SK-N-SH (cell line): ENCODE measurements around the gene SPOCK3. TPM values are rescaled to one million over a fixed set of nuclear protein-coding genes. Genes with fewer than 3 reads are reported as not detected.

Source experiments
- CTCF ChIA-PET: fragments of 300-600, 350-600 bp; formaldehyde crosslinking; extraction: SDS; loops from one replicate; lab custom pipeline; 2021; lab: Yijun Ruan, JAX
- POLR2A ChIA-PET: fragments of 350-600 bp; sonication (Branson Sonifier 250); formaldehyde crosslinking; extraction: SDS; loops from one replicate; lab custom pipeline; 2020; ENCODE audit warnings: antibody characterized with exemption, inconsistent platforms; lab: Yijun Ruan, JAX
- DNase-seq: peaks from one replicate; pipeline ENCODE4 v3.0.0; 2012
- H2AFZ ChIP-seq: fragments of 200-600 bp; sonication (generic); 2 replicates; pipeline ENCODE4 v1.8.1; 2016; ENCODE audit warnings: antibody characterized with exemption, mild to moderate bottlenecking, low read depth
- H3F3A ChIP-seq: fragments of 200-600 bp; sonication (generic); replicated peaks from 2 replicates; pipeline ENCODE3; 2016; ENCODE audit warnings: antibody characterized with exemption, mild to moderate bottlenecking; ENCODE audit not compliant: insufficient read depth
- H3K27ac ChIP-seq, 2 experiments: fragments of 200-500 bp in 1 of 2; fragments of 200-600 bp in 1 of 2; sonication (Bioruptor generic) in 1 of 2; sonication (generic), shearing (Covaris generic) in 1 of 2; 2 replicates each; pipeline versions ENCODE4 v1.5.1 to v1.6.1; 2014 to 2016; ENCODE audit warnings: low read depth in 2 of 2, inconsistent platforms in 1 of 2, low read length in 1 of 2, mild to moderate bottlenecking in 1 of 2, mixed read lengths in 1 of 2
- H3K27me3 ChIP-seq: fragments of 200-600 bp; sonication (generic), shearing (Covaris generic); 2 replicates; pipeline ENCODE4 v1.6.1; 2016; ENCODE audit warnings: mixed run types; ENCODE audit not compliant: insufficient read depth
- H3K36me3 ChIP-seq, 2 experiments: fragments of 200-500 bp in 1 of 2; fragments of 200-600 bp in 1 of 2; sonication (Bioruptor generic) in 1 of 2; sonication (generic) in 1 of 2; replicated peaks in 1 of 2; 2 replicates each; pipeline versions ENCODE3 to v1.5.1; 2014 to 2016; ENCODE audit warnings: low read length in 1 of 2, mild to moderate bottlenecking in 1 of 2; ENCODE audit not compliant: insufficient read depth in 2 of 2, control insufficient read depth in 1 of 2
- H3K4me1 ChIP-seq, 2 experiments: fragments of 200-500 bp in 1 of 2; fragments of 200-600 bp in 1 of 2; sonication (Bioruptor generic) in 1 of 2; sonication (generic), shearing (Covaris generic) in 1 of 2; 2 replicates each; pipeline versions ENCODE4 v1.5.1 to v1.6.1; 2014 to 2016; ENCODE audit warnings: low read depth in 1 of 2, low read length in 1 of 2, mixed run types in 1 of 2; ENCODE audit not compliant: insufficient read depth in 2 of 2, control insufficient read depth in 1 of 2
- H3K4me2 ChIP-seq: fragments of 200-600 bp; sonication (generic), shearing (Covaris generic); 2 replicates; pipeline ENCODE4 v1.6.1; 2017; ENCODE audit warnings: mixed run types
- H3K4me3 ChIP-seq, 2 experiments: fragments of 200-500 bp in 1 of 2; fragments of 200-600 bp in 1 of 2; sonication (Bioruptor generic) in 1 of 2; sonication (generic), shearing (Covaris generic) in 1 of 2; 2 replicates each; pipeline versions ENCODE4 v1.5.1 to v1.8.1; 2014 to 2016; ENCODE audit warnings: low read depth in 2 of 2, inconsistent platforms in 1 of 2, low read length in 1 of 2, mild to moderate bottlenecking in 1 of 2, mixed read lengths in 1 of 2, moderate library complexity in 1 of 2
- H3K79me2 ChIP-seq: fragments of 200-600 bp; sonication (generic); 2 replicates; pipeline ENCODE4 v1.8.1; 2017; ENCODE audit warnings: mild to moderate bottlenecking; ENCODE audit not compliant: insufficient read depth
- H3K9ac ChIP-seq: fragments of 200-600 bp; sonication (generic); 2 replicates; pipeline ENCODE4 v1.6.1; 2017; ENCODE audit warnings: mixed run types
- H3K9me2 ChIP-seq: fragments of 200-600 bp; sonication (generic); 2 replicates; pipeline ENCODE4 v1.6.1; 2017; ENCODE audit warnings: mixed run types
- H3K9me3 ChIP-seq: fragments of 200-600 bp; sonication (generic); 2 replicates; pipeline ENCODE4 v1.6.1; 2017; ENCODE audit warnings: mixed run types, mild to moderate bottlenecking, moderate library complexity
- H4K20me1 ChIP-seq: fragments of 200-600 bp; sonication (generic); 2 replicates; pipeline ENCODE4 v1.6.1; 2017; ENCODE audit warnings: mild to moderate bottlenecking, mixed run types; ENCODE audit not compliant: insufficient read depth
- CHD2 ChIP-seq: fragments of 150-350 bp; IDR thresholded peaks from 2 replicates; pipeline ENCODE4 v1.6.1; 2018; ENCODE audit warnings: low read length; ENCODE audit not compliant: partially characterized antibody
- ELF1 ChIP-seq: IDR thresholded peaks from 2 replicates; pipeline ENCODE4 v1.4.0; 2012
- EZH2phosphoT487 ChIP-seq: fragments of 200-600 bp; sonication (generic); IDR thresholded peaks from 2 replicates; pipeline ENCODE4 v1.6.1; 2017; ENCODE audit warnings: low read depth, mixed run types, mild to moderate bottlenecking, antibody characterized with exemption, moderate library complexity, borderline replicate concordance
- FOSL2 ChIP-seq: IDR thresholded peaks from 2 replicates; pipeline ENCODE4 v1.4.0; 2012; ENCODE audit warnings: low read depth, mild to moderate bottlenecking, moderate library complexity, borderline replicate concordance
- FOXM1 ChIP-seq: IDR thresholded peaks from 2 replicates; pipeline ENCODE4 v1.4.0; 2012; ENCODE audit warnings: low read depth, mild to moderate bottlenecking
- GABPA ChIP-seq: IDR thresholded peaks from 2 replicates; pipeline ENCODE4 v1.4.0; 2012; ENCODE audit warnings: low read depth, mild to moderate bottlenecking
- GATA2 ChIP-seq: sonication (generic); formaldehyde crosslinking; IDR thresholded peaks from 2 replicates; pipeline ENCODE4 v1.5.0; 2020; ENCODE audit warnings: mild to moderate bottlenecking, missing genetic modification reagents
- JUND ChIP-seq: IDR thresholded peaks from 2 replicates; pipeline ENCODE4 v1.4.0; 2012
- MEF2A ChIP-seq: IDR thresholded peaks from 2 replicates; pipeline ENCODE4 v1.4.0; 2012; ENCODE audit warnings: low read depth, borderline replicate concordance
- MXI1 ChIP-seq: IDR thresholded peaks from 2 replicates; pipeline ENCODE4 v1.6.1; 2012; ENCODE audit warnings: mild to moderate bottlenecking, low read depth, low read length, improper control_type of control experiment
- NRF1 ChIP-seq: IDR thresholded peaks from 2 replicates; pipeline ENCODE4 v1.6.1; 2012; ENCODE audit warnings: low read depth, mild to moderate bottlenecking, low read length
- POLR2AphosphoS5 ChIP-seq: IDR thresholded peaks from 2 replicates; pipeline ENCODE4 v1.6.1; 2012; ENCODE audit warnings: low read depth, low read length
- RAD21 ChIP-seq: IDR thresholded peaks from 2 replicates; pipeline ENCODE4 v1.6.1; 2012; ENCODE audit warnings: mild to moderate bottlenecking, low read length
- RFX5 ChIP-seq: IDR thresholded peaks from 2 replicates; pipeline ENCODE4 v1.6.1; 2012; ENCODE audit warnings: mild to moderate bottlenecking, improper control_type of control experiment, low read length
- RXRA ChIP-seq: IDR thresholded peaks from 2 replicates; pipeline ENCODE4 v1.4.0; 2012; ENCODE audit warnings: low read depth, mild to moderate bottlenecking, borderline replicate concordance
- TCF12 ChIP-seq: IDR thresholded peaks from 2 replicates; pipeline ENCODE4 v1.4.0; 2012
- WGBS: methylation state at CpG from one replicate; pipeline ENCODE4 v1.1.6; 2017; ENCODE audit warnings: low lambda C conversion rate; 5-methylcytosine and 5-hydroxymethylcytosine counted together
- polyA plus RNA-seq, 3 experiments: library from polyadenylated mRNA; depleted of rRNA; stranded (reverse); fragments of >200 nt; gene quantifications; 2 replicates each; pipeline ENCODE4 v1.2.3, GENCODE V29; 2012
- TF ChIP-seq, protein P1 (sequence below): IDR thresholded peaks from 2 replicates; pipeline ENCODE4; 2012
- TF ChIP-seq, protein P2 (sequence below): IDR thresholded peaks from 2 replicates; pipeline ENCODE4 v1.4.0; 2012; ENCODE audit warnings: low read depth
- TF ChIP-seq, protein P3 (sequence below): fragments of 200-600 bp; sonication (generic); IDR thresholded peaks from 2 replicates; pipeline ENCODE4 v1.6.1; 2017; ENCODE audit warnings: antibody characterized with exemption, mild to moderate bottlenecking, moderate library complexity
- TF ChIP-seq, protein P4 (sequence below): IDR thresholded peaks from 2 replicates; pipeline ENCODE4 v1.4.0; 2012; ENCODE audit warnings: low read depth, borderline replicate concordance

SPOCK3 gene
- polyA plus RNA-seq, 1 of the 3 experiments (the other 2 are of a cell fraction), result not detected

DNA sequence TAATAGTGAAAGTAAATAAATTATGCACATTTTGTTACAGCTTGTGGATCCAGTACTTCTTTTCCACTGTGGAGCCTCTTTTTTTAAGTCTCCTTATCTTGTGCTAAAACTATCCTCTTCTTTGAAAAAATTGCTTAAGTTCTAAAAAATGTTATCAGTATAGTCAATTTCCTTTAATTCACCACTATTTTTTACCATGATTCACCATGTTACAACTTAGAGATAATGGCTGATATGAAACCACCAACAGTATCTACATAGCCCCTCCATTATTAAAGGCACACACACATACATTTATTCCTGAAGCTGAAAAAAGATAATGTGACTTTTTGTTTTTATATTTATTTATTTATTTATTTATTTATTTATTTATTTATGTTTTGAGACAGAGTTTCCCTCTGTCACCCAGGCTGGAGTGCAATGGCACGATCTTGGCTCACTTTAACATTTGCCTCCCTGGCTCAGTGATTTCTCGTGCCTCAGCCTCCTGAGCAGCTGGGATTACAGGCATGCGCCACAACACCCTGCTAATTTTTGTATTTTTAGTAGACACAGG lies 243.2 kb downstream of the SPOCK3 start:
- TF ChIP-seq NRF1 (no peak), MXI1 (no peak), GABPA (no peak), TCF12 (no peak), RFX5 (no peak), FOSL2 (no peak), POLR2AphosphoS5 (no peak), RXRA (no peak), MEF2A (no peak), ELF1 (no peak), FOXM1 (no peak), CHD2 (no peak), EZH2phosphoT487 (no peak), RAD21 (no peak), GATA2 (CRISPR knock-in tag) (no peak), JUND (no peak)
- TF ChIP-seq, protein P1, sequence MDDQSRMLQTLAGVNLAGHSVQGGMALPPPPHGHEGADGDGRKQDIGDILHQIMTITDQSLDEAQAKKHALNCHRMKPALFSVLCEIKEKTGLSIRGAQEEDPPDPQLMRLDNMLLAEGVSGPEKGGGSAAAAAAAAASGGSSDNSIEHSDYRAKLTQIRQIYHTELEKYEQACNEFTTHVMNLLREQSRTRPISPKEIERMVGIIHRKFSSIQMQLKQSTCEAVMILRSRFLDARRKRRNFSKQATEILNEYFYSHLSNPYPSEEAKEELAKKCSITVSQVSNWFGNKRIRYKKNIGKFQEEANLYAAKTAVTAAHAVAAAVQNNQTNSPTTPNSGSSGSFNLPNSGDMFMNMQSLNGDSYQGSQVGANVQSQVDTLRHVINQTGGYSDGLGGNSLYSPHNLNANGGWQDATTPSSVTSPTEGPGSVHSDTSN, result no peak
- TF ChIP-seq, protein P2, sequence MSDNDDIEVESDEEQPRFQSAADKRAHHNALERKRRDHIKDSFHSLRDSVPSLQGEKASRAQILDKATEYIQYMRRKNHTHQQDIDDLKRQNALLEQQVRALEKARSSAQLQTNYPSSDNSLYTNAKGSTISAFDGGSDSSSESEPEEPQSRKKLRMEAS, result no peak
- TF ChIP-seq, protein P3, sequence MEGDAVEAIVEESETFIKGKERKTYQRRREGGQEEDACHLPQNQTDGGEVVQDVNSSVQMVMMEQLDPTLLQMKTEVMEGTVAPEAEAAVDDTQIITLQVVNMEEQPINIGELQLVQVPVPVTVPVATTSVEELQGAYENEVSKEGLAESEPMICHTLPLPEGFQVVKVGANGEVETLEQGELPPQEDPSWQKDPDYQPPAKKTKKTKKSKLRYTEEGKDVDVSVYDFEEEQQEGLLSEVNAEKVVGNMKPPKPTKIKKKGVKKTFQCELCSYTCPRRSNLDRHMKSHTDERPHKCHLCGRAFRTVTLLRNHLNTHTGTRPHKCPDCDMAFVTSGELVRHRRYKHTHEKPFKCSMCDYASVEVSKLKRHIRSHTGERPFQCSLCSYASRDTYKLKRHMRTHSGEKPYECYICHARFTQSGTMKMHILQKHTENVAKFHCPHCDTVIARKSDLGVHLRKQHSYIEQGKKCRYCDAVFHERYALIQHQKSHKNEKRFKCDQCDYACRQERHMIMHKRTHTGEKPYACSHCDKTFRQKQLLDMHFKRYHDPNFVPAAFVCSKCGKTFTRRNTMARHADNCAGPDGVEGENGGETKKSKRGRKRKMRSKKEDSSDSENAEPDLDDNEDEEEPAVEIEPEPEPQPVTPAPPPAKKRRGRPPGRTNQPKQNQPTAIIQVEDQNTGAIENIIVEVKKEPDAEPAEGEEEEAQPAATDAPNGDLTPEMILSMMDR, result no peak
- TF ChIP-seq, protein P4, sequence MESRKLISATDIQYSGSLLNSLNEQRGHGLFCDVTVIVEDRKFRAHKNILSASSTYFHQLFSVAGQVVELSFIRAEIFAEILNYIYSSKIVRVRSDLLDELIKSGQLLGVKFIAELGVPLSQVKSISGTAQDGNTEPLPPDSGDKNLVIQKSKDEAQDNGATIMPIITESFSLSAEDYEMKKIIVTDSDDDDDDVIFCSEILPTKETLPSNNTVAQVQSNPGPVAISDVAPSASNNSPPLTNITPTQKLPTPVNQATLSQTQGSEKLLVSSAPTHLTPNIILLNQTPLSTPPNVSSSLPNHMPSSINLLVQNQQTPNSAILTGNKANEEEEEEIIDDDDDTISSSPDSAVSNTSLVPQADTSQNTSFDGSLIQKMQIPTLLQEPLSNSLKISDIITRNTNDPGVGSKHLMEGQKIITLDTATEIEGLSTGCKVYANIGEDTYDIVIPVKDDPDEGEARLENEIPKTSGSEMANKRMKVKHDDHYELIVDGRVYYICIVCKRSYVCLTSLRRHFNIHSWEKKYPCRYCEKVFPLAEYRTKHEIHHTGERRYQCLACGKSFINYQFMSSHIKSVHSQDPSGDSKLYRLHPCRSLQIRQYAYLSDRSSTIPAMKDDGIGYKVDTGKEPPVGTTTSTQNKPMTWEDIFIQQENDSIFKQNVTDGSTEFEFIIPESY, result no peak
- H3K9ac ChIP-seq, result no peak overlapping the region
- no peak overlapping the region for H3K27ac ChIP-seq
- no peaks in the 10 kb centered on the region for H3K36me3 ChIP-seq
- H3K4me1 ChIP-seq, result no peaks in the 10 kb centered on the region
- ChIA-PET POLR2A (no interaction called here), CTCF (interaction anchor here (1.0 kb wide), 1 partner anchor 31 kb away, joined by 3 read pairs; no protein-coding TSS in a partner anchor)
- no peaks in the 10 kb centered on the region for H3K9me3 ChIP-seq
- no peaks in the 10 kb centered on the region for H3F3A ChIP-seq
- no peak for DNase-seq
- H4K20me1 ChIP-seq, result no peaks in the 10 kb centered on the region
- H3K79me2 ChIP-seq, result no peaks in the 10 kb centered on the region
- H3K4me3 ChIP-seq, result no peak overlapping the region
- no peak overlapping the region for H3K4me2 ChIP-seq
- no peaks in the 10 kb centered on the region for H3K9me2 ChIP-seq
- H3K27me3 ChIP-seq, result no peaks in the 10 kb centered on the region
- WGBS, result 32% methylated on average over 3 of the region's 3 CpGs
- no peak overlapping the region for H2AFZ ChIP-seq
